Osteocyte (in vitro differentiated cells): ENCODE results near the gene CLRN1. TPM values are rescaled to one million over a fixed set of nuclear protein-coding genes. Genes with fewer than 3 reads are reported as not detected.

ENCODE experiments used
- DNase-seq: peaks from one replicate; pipeline ENCODE4 v3.0.0; 2021; ENCODE audit warnings: mixed read lengths; ENCODE audit not compliant: unreplicated experiment; ENCODE audit errors: extremely low spot score
- H3K27ac Mint-ChIP-seq: one replicate; pipeline ENCODE4 v1.8.0; 2021; ENCODE audit warnings: mild to moderate bottlenecking, mixed read lengths; ENCODE audit not compliant: unreplicated experiment
- H3K27me3 Mint-ChIP-seq: one replicate; pipeline ENCODE4 v1.8.0; 2021; ENCODE audit warnings: mixed read lengths; ENCODE audit not compliant: unreplicated experiment
- H3K36me3 Mint-ChIP-seq: one replicate; pipeline ENCODE4 v1.8.0; 2021; ENCODE audit warnings: mixed read lengths; ENCODE audit not compliant: unreplicated experiment
- H3K4me1 Mint-ChIP-seq: one replicate; pipeline ENCODE4 v1.8.0; 2021; ENCODE audit warnings: mixed read lengths; ENCODE audit not compliant: unreplicated experiment
- H3K4me3 Mint-ChIP-seq: one replicate; pipeline ENCODE4 v1.8.0; 2021; ENCODE audit warnings: mild to moderate bottlenecking, moderate library complexity, mixed read lengths; ENCODE audit not compliant: unreplicated experiment
- H3K9me3 Mint-ChIP-seq: one replicate; pipeline ENCODE4 v1.8.0; 2021; ENCODE audit warnings: mixed read lengths; ENCODE audit not compliant: unreplicated experiment
- CTCF ChIP-seq: fragments of 200-600 bp; sonication (generic); IDR thresholded peaks from 2 replicates; pipeline ENCODE4 v1.5.0; 2021; ENCODE audit warnings: antibody characterized with exemption, mild to moderate bottlenecking, moderate library complexity
- long read RNA-seq: library from polyadenylated mRNA; unstranded; transcript quantifications from one replicate; pipeline ENCODE4 v2.0.0, GENCODE V29; 2021
- total RNA-seq: library from RNA; stranded (reverse); gene quantifications from 2 replicates; pipeline ENCODE4 v1.2.1, GENCODE V29; 2021

CLRN1 gene, protein sequence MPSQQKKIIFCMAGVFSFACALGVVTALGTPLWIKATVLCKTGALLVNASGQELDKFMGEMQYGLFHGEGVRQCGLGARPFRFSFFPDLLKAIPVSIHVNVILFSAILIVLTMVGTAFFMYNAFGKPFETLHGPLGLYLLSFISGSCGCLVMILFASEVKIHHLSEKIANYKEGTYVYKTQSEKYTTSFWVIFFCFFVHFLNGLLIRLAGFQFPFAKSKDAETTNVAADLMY
- not detected in 2 replicates for total RNA-seq
- long read RNA-seq = 0 reads

GRCh38 chr3:150972366-150973071 lies at the start of gene CLRN1:
CLRN1 (minus strand) TSS chr3:150972727; CDS start chr3:150972708, 19 bp downstream.
- no peak for DNase-seq
- no peaks in the 10 kb centered on the region for H3K9me3 Mint-ChIP-seq
- no peak within 1 kb of the TSS for H3K27ac Mint-ChIP-seq
- no peaks in the 10 kb centered on the region for H3K36me3 Mint-ChIP-seq
- H3K4me1 Mint-ChIP-seq = peaks cover 14% of the 10 kb centered on the region
- no peak for TF ChIP-seq CTCF
- no peak within 1 kb of the TSS for H3K4me3 Mint-ChIP-seq
- H3K27me3 Mint-ChIP-seq = peaks cover 10% of the 10 kb centered on the region

DNA sequence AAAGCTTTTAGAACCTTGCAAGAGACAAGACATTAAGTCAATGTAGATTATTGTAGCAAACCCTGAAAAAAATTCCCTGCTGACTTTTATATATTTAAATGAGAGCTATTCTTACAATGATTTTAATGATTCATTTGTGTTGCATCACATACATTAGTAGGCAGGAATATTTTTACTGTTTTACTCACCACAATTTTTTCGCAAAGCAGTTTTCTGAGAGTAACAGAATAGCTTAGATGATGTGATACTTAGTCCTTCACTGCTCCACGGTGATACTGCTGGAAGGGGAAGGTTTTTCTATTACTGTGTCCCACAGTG lies 43.9 kb upstream of the CLRN1 start:
- TF ChIP-seq CTCF = no peak
- H3K27ac Mint-ChIP-seq = no peak overlapping the region
- peaks cover 31% of the 10 kb centered on the region for H3K27me3 Mint-ChIP-seq
- no peak for DNase-seq
- H3K36me3 Mint-ChIP-seq = no peaks in the 10 kb centered on the region
- H3K4me3 Mint-ChIP-seq = no peak overlapping the region
- H3K4me1 Mint-ChIP-seq = no peaks in the 10 kb centered on the region
- H3K9me3 Mint-ChIP-seq = no peaks in the 10 kb centered on the region

- peaks cover 31% of the 10 kb centered on the region for H3K27me3 Mint-ChIP-seq
- no peaks in the 10 kb centered on the region for H3K36me3 Mint-ChIP-seq
- H3K27ac Mint-ChIP-seq = no peak overlapping the region
- H3K4me3 Mint-ChIP-seq = no peak overlapping the region
- no peak for DNase-seq
- TF ChIP-seq CTCF = no peak
- no peaks in the 10 kb centered on the region for H3K9me3 Mint-ChIP-seq
- no peaks in the 10 kb centered on the region for H3K4me1 Mint-ChIP-seq
Observed at GRCh38 chr3:151015767-151016477, 43.4 kb upstream of the CLRN1 start.

DNA sequence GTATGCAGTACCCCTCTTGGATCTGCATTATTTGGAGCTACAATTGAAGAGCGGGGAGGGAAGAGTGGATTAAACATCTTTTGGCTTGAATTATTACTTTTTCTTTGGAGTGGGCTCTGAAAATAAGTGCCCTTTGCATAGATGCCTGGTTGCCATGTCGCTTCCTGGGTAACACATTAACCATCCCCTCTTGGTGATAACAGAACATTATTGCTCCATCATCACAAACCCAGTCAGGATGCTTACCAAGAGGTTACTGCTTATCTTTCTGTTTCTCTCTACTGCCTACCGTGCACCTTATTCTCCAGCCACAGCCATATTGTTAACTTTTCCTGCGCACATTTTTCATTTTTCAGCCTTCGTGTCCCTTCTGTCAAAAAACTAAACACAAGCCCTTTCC lies 42.7 kb upstream of the CLRN1 start:
- TF ChIP-seq CTCF = no peak
- Mint-ChIP-seq H3K36me3 (no peaks in the 10 kb centered on the region), H3K27me3 (peaks cover 31% of the 10 kb centered on the region), H3K4me1 (no peaks in the 10 kb centered on the region), H3K27ac (no peak overlapping the region), H3K9me3 (no peaks in the 10 kb centered on the region), H3K4me3 (no peak overlapping the region)
- no peak for DNase-seq

DNA sequence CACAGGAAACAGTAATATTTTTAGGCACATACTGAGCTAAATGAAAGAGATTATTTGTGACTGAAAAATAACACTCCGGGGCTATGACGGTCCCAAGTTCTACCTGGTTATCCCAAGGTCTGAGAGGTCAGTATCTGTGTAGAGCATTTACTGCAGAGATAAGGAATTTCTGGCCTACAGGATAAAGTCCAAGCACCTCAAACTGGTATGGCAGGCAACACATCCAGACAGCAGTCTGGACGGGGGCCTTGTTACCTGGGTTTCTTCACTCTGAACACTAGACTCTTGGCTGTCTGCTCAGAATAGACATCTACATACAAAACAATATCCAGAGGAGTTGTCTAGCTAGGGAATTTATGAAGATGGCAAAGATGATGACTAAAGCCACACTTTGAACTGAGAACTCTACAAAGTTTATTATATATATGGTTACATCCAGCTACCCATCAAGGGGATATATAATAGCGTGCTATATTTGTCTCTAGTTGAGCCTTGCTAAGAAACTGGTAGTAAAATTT lies 42.0 kb upstream of the CLRN1 start:
- Mint-ChIP-seq H3K27ac (no peak overlapping the region), H3K4me1 (no peaks in the 10 kb centered on the region), H3K27me3 (peaks cover 31% of the 10 kb centered on the region), H3K4me3 (no peak overlapping the region), H3K36me3 (no peaks in the 10 kb centered on the region), H3K9me3 (no peaks in the 10 kb centered on the region)
- no peak for TF ChIP-seq CTCF
- no peak for DNase-seq
